ENCODE measurements around the gene SEMA4G.
A peak's percentile ranks its signal among the peaks of the same experiment; 100 is the strongest.

Gene SEMA4G

GRCh38 chr10:101008823-101009423 is 39.6 kb downstream of the SEMA4G start:
- no peak for DNase-seq

DNA sequence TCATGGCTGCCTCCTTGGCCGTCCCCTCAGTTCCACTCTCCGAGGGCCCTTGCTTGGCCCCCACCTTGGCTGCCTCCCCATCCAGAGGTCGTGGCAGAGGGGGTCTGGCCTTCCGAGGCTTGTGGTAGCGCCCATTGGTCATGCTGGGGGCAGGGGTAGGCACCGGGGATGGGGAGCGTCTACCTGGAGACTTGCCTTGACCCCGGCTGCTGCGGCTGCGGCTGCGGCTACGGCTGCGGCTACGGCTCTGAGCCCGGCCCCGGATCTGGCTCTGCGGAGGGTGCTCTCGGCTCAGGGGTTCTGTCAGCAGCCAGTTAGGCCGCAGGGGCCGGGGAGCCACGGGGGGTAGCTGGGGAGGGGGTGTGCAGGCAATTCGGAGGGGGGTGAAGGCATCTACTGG is 41.0 kb downstream of the SEMA4G start:
- no peak for DNase-seq

- DNase-seq = no peak
Measured at GRCh38 chr10:101011517-101012423, 42.5 kb downstream of the SEMA4G start.

GRCh38 chr10:101012525-101013364 is 43.4 kb downstream of the SEMA4G start:
- DNase-seq = peak; percentile 82

DNA sequence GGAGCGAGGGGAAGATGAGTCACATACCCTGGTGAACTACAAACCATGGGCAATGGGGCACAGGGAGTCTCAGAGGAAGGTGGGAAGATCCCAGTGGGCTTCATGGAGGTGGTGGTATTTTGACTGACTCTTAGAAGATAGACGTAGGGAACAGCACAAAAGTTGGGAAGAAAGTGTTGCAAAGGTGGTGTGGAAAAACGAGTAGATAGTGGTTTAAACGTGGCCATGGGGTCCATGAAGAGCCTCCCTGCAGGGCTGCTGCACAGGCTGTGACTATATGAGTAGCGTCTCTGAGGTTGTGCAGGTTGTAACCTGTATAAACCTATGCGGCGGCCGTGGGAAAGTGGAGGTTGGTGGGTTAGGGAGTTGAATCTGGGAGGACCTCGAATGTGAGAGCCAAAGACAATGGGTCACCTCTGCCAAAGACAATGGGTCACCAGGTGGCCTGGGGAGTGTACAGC is 44.1 kb downstream of the SEMA4G start:
- no peak for DNase-seq

DNA sequence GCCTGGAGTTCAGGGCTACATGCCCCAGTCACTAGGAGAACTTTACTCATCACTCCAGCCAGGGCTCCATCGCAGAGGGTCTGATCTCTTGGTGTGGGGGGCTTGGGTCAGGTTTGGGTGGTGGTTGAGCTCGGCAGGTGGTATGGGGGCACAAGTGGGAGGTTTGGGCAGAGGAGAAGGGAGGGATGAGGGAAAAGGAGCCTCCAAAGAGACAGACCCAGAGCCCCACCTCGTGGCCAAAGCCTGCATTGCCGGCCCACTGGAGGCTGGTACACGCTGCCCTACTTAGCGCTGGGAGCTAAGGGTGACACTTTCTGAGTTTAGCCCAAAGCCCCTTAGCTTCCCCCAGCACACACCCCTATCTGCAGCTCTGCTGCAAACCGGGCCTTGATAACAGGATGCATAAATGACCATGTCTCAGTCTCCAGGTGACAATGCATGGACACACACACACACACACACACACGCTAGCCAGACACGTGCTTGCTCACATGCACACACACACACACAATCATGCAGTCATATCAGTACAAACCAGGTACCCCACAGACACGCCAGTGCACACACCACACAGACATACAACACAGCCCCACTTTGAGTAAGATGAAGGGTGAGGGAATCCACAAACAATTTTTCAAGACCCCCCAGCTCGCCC is 45.1 kb downstream of the SEMA4G start:
- DNase-seq = peak; percentile 72

DNA sequence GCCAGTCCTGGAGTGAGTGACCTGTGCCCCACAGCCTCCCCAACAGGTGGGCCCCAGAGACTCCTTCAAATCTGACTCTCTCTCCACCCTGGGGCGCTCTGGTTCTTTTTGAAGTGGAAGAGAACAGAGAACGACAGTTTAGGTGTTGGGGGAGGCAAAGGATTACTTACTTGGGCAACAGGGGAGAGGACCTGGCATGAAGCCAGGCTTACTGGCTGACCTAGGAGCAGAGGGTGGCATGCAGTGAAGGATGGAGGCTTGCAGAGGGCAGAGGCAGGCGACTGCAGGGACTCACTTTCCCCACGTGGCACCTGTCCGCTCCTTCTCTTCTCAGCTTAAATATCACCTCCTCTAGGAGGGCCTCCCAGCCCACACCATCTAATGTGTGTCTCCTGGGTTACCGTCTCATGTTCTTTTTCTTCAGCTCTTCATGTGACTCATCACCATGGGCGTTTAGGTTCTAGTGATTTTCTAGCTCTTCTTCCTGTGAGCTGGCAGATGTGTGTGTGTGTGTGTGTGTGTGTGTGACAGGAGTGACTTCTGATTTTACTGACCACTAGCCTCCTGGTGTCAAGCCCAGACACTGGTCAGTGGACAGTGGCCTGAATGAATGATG is 45.8 kb downstream of the SEMA4G start:
- no peak for DNase-seq

- DNase-seq = no peak
Measured at GRCh38 chr10:101015582-101015973, 46.3 kb downstream of the SEMA4G start.

GRCh38 chr10:101016814-101017213 is 47.5 kb downstream of the SEMA4G start:
- DNase-seq = no peak

DNA sequence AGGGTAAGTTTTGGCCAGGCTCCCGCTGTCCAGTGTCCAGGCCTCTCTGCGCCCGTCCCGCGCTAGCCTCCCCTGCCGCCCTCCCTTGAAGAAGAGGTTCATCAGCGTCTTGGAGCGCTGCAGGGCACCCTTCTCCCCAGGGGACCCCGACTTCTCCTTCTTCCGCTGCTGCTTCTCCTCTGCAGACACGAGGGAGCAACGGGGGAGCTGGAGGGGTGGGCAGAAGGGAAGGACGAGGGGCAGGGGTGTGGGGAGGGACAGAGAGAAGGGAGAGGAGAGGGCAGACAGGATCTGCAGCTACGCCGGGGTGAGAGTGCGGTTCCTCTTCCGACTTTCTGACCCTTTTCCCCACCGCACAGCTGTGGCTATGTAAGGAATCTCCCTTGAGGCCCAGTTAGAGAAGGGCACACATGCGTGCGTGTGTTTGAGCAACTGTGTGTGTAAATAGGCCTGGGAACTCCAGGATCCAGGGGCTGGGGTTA is 48.9 kb downstream of the SEMA4G start:
- no peak for DNase-seq

DNA sequence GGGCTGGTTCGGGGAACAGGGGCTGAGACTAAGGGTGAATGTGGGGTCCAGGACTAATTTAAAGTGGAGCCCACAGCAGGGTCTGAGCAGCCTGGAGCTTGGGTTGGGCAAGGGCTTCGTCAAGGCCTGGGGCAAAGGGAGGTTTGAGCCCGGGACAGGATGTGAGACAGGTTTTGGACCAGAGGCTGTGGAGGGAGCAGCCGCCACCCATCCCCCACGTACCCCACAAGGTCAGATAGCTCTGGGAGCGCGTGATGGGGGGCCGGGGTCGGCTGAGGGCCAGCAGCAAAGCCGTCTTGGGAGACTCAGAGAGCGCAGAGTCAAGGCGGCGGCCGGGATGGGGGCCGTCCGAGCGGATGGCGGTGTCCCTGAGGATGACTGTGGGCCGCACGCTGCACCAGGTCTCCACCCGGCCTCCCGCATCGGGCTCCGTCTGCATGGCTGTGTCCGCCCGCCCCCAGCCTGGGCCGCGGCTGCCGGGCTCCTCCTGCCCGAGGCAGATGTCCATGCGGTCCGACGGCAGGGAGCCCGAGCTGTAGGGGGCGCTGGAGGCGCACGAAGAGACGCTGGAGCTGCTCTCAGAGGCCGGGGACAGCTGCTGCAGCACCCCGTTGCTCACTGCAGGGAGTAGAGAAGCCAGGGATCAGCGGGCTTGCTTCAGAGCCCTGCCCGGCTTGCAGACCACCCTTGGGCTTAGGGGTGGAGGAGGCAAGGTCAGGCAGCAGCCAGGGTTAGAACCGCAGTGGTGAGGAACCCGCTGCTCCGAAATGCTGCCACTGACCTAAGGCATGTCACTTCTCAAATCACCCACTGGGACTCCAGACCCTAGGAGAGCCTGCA is 49.5 kb downstream of the SEMA4G start:
- DNase-seq = peak; percentile 82

Data from stimulated activated CD4-positive, alpha-beta T cell treated with anti-CD3 and anti-CD28 coated beads, Interleukin-1b, Interleukin-23, amount 100 ng/mL, for 48 hours (primary cell).